NT2/D1 (cell line): ENCODE results near the gene TCHH.
A peak's percentile ranks its signal among the peaks of the same experiment; 100 is the strongest.

Source experiments
- DNase-seq: peaks from one replicate; pipeline ENCODE4 v3.0.0-alpha.2; 2011; ENCODE audit warnings: low read depth, low spot score
- H3K27me3 ChIP-seq: 2 replicates; pipeline ENCODE4 v1.6.0; 2011; ENCODE audit warnings: mild to moderate bottlenecking; ENCODE audit not compliant: insufficient read length, insufficient read depth
- H3K36me3 ChIP-seq: 2 replicates; pipeline ENCODE4 v1.6.1; 2011; ENCODE audit warnings: mild to moderate bottlenecking, low read length, mixed read lengths; ENCODE audit not compliant: insufficient read depth, insufficient read length
- H3K4me1 ChIP-seq: 2 replicates; pipeline ENCODE4 v1.5.1; 2011; ENCODE audit not compliant: insufficient read depth, insufficient read length
- H3K4me3 ChIP-seq: 2 replicates; pipeline ENCODE4 v1.5.1; 2011; ENCODE audit warnings: low read depth; ENCODE audit not compliant: insufficient read length
- H3K9ac ChIP-seq: 2 replicates; pipeline ENCODE4 v1.6.0; 2011; ENCODE audit warnings: low read depth; ENCODE audit not compliant: insufficient read length
- H3K9me3 ChIP-seq: 2 replicates; pipeline ENCODE4 v1.5.1; 2011; ENCODE audit warnings: mild to moderate bottlenecking, low read length; ENCODE audit not compliant: insufficient read depth
- SUZ12 ChIP-seq: IDR thresholded peaks from 2 replicates; pipeline ENCODE4 v1.6.1; 2011; ENCODE audit not compliant: insufficient read length, insufficient read depth; ENCODE audit errors: extremely low read depth
- YY1 ChIP-seq: IDR thresholded peaks from 2 replicates; pipeline ENCODE4 v1.6.1; 2011; ENCODE audit not compliant: insufficient read length, insufficient read depth
- ZNF274 ChIP-seq: IDR thresholded peaks from 2 replicates; pipeline ENCODE4 v1.6.1; 2011; ENCODE audit warnings: mild to moderate bottlenecking, low read depth, low read length

The TCHH gene

GRCh38 chr1:152127673-152128072 lies 12.4 kb upstream of the TCHH start:
- H3K9ac ChIP-seq = no peak overlapping the region
- H3K9me3 ChIP-seq = no peaks in the 10 kb centered on the region
- no peak for DNase-seq
- H3K4me1 ChIP-seq = no peaks in the 10 kb centered on the region
- no peak for TF ChIP-seq ZNF274
- TF ChIP-seq YY1 = no peak
- no peak for TF ChIP-seq SUZ12
- H3K4me3 ChIP-seq = no peak overlapping the region
- no peaks in the 10 kb centered on the region for H3K36me3 ChIP-seq
- H3K27me3 ChIP-seq = no peaks in the 10 kb centered on the region

GRCh38 chr1:152125834-152126443 lies 10.7 kb upstream of the TCHH start:
- Histone ChIP-seq H3K4me3 (no peak overlapping the region), H3K27me3 (no peaks in the 10 kb centered on the region), H3K9me3 (no peaks in the 10 kb centered on the region), H3K36me3 (no peaks in the 10 kb centered on the region), H3K4me1 (no peaks in the 10 kb centered on the region), H3K9ac (no peak overlapping the region)
- TF ChIP-seq YY1 (no peak), SUZ12 (no peak), ZNF274 (no peak)
- DNase-seq = no peak

- H3K4me3 ChIP-seq = no peak overlapping the region
These were observed 3.7 kb upstream of the TCHH start for GRCh38 chr1:152118915-152119314.

GRCh38 chr1:152112885-152113432 lies 2.3 kb downstream of the TCHH start:
- DNase-seq = no peak
- Histone ChIP-seq H3K36me3 (no peaks in the 10 kb centered on the region), H3K9ac (no peak overlapping the region), H3K9me3 (peaks cover 62% of the 10 kb centered on the region), H3K4me3 (peak overlapping the region; percentile 36), H3K27me3 (peaks cover 77% of the 10 kb centered on the region), H3K4me1 (peaks cover 10% of the 10 kb centered on the region)
- TF ChIP-seq ZNF274 = no peak
- no peak for TF ChIP-seq SUZ12
- no peak for TF ChIP-seq YY1

More at GRCh38 chr1:152118915-152119314, 3.7 kb upstream of the TCHH start:
- no peak for DNase-seq
- H3K36me3 ChIP-seq = no peaks in the 10 kb centered on the region
- TF ChIP-seq YY1 = no peak
- TF ChIP-seq ZNF274 = no peak
- no peak for TF ChIP-seq SUZ12
- H3K9ac ChIP-seq = no peak overlapping the region
- H3K9me3 ChIP-seq = peaks cover 8% of the 10 kb centered on the region
- H3K27me3 ChIP-seq = peaks cover 18% of the 10 kb centered on the region
- H3K4me1 ChIP-seq = no peaks in the 10 kb centered on the region

- Histone ChIP-seq H3K4me3 (peak overlapping the region; percentile 36), H3K9ac (peak overlapping the region; percentile 54), H3K9me3 (peaks cover 68% of the 10 kb centered on the region), H3K27me3 (peaks cover 84% of the 10 kb centered on the region), H3K4me1 (peaks cover 10% of the 10 kb centered on the region), H3K36me3 (no peaks in the 10 kb centered on the region)
- DNase-seq = peak; percentile 11
- TF ChIP-seq YY1 = no peak
- no peak for TF ChIP-seq ZNF274
- no peak for TF ChIP-seq SUZ12
These were observed 3.0 kb downstream of the TCHH start for GRCh38 chr1:152112101-152112884.

GRCh38 chr1:152111515-152111968 lies 3.7 kb downstream of the TCHH start:
- TF ChIP-seq ZNF274 (no peak), YY1 (no peak)
- peak overlapping the region; percentile 80 for H3K9ac ChIP-seq
- H3K27me3 ChIP-seq = peaks cover 91% of the 10 kb centered on the region
- DNase-seq = peak; percentile 63
- H3K4me3 ChIP-seq = peak overlapping the region; percentile 50
- peaks cover 76% of the 10 kb centered on the region for H3K9me3 ChIP-seq
- no peaks in the 10 kb centered on the region for H3K36me3 ChIP-seq
- peaks cover 10% of the 10 kb centered on the region for H3K4me1 ChIP-seq

GRCh38 chr1:152110860-152111514 lies 4.3 kb downstream of the TCHH start:
- peak overlapping the region; percentile 80 for H3K9ac ChIP-seq
- peak; percentile 68 for DNase-seq
- H3K27me3 ChIP-seq = peaks cover 97% of the 10 kb centered on the region
- peaks cover 81% of the 10 kb centered on the region for H3K9me3 ChIP-seq
- no peaks in the 10 kb centered on the region for H3K36me3 ChIP-seq
- no peak for TF ChIP-seq YY1
- TF ChIP-seq ZNF274 = no peak
- no peak for TF ChIP-seq SUZ12
- H3K4me3 ChIP-seq = peak overlapping the region; percentile 50
- peaks cover 10% of the 10 kb centered on the region for H3K4me1 ChIP-seq
